ENCODE data around the gene EML6.

DNA sequence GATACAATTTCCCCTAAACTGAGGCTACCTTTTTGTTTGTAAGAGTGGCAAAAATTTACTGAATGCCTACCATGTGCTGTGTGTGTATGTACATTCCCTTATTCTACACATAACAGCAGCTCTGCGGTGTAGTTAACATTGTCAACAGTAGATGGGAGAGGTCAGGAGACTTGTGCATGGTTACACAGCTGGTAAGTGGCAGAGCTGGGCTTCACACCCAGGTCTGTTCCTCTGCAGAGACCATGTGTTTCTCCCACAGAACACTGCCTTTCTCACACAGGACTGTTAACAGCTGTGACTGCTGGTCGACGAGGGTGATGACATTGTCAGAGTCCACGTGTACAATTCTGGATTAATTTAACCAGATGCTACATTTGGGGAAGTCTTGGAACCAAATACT, 49.1 kb downstream of the EML6 start:
- TF ChIP-seq POLR2AphosphoS5 (IDR thresholded peaks at IDR 0.05; ENCODE audit: low read depth, low read length) (no peak), SIN3A (IDR thresholded peaks at IDR 0.05; ENCODE audit: borderline replicate concordance, insufficient read depth, low read length) (no peak), TAF1 (IDR thresholded peaks at IDR 0.05; ENCODE audit: borderline replicate concordance, insufficient read depth, low read length) (no peak)
- TF ChIP-seq, protein P1, sequence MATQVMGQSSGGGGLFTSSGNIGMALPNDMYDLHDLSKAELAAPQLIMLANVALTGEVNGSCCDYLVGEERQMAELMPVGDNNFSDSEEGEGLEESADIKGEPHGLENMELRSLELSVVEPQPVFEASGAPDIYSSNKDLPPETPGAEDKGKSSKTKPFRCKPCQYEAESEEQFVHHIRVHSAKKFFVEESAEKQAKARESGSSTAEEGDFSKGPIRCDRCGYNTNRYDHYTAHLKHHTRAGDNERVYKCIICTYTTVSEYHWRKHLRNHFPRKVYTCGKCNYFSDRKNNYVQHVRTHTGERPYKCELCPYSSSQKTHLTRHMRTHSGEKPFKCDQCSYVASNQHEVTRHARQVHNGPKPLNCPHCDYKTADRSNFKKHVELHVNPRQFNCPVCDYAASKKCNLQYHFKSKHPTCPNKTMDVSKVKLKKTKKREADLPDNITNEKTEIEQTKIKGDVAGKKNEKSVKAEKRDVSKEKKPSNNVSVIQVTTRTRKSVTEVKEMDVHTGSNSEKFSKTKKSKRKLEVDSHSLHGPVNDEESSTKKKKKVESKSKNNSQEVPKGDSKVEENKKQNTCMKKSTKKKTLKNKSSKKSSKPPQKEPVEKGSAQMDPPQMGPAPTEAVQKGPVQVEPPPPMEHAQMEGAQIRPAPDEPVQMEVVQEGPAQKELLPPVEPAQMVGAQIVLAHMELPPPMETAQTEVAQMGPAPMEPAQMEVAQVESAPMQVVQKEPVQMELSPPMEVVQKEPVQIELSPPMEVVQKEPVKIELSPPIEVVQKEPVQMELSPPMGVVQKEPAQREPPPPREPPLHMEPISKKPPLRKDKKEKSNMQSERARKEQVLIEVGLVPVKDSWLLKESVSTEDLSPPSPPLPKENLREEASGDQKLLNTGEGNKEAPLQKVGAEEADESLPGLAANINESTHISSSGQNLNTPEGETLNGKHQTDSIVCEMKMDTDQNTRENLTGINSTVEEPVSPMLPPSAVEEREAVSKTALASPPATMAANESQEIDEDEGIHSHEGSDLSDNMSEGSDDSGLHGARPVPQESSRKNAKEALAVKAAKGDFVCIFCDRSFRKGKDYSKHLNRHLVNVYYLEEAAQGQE (IDR thresholded peaks at IDR 0.05; ENCODE audit: insufficient read depth in 1 of 2, low read depth in 2 of 2, low read length in 2 of 2): no peak
